ENCODE data around the gene GPC6.

GRCh38 chr13:93472296-93472695 lies 245.7 kb downstream of the GPC6 start:
- TF ChIP-seq POLR2AphosphoS5 (IDR thresholded peaks at IDR 0.05; ENCODE audit: low read depth, low read length) (no peak), POLR2A (IDR thresholded peaks at IDR 0.05; ENCODE audit: low read depth, low read length) (no peak), TAF1 (IDR thresholded peaks at IDR 0.05; ENCODE audit: borderline replicate concordance, low read depth, low read length) (no peak)
